ENCODE results near the gene R3HDML.

DNA sequence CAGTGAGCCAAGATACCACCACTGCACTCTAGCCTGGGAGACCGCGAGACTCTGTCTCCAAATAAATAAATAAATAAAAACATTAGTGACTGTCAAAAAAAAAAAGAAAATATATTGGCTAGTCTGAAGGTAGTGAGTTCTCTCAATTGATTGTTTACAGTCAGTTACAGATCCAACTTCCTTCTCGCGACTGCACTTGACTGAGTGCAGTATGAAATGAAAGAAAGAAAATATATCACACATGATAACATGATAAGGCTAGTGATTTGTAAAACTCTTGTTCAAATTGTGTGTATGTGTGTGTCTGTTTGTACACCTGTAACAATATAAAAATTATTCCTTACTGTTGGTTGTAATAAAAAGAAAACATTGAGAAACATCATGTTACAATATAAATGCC is 7.9 kb downstream of the R3HDML start:
- TF ChIP-seq EZH2 (IDR thresholded peaks at IDR 0.05; ENCODE audit: borderline replicate concordance, low read length) = no peak
- TF ChIP-seq, protein P1, sequence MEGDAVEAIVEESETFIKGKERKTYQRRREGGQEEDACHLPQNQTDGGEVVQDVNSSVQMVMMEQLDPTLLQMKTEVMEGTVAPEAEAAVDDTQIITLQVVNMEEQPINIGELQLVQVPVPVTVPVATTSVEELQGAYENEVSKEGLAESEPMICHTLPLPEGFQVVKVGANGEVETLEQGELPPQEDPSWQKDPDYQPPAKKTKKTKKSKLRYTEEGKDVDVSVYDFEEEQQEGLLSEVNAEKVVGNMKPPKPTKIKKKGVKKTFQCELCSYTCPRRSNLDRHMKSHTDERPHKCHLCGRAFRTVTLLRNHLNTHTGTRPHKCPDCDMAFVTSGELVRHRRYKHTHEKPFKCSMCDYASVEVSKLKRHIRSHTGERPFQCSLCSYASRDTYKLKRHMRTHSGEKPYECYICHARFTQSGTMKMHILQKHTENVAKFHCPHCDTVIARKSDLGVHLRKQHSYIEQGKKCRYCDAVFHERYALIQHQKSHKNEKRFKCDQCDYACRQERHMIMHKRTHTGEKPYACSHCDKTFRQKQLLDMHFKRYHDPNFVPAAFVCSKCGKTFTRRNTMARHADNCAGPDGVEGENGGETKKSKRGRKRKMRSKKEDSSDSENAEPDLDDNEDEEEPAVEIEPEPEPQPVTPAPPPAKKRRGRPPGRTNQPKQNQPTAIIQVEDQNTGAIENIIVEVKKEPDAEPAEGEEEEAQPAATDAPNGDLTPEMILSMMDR (IDR thresholded peaks at IDR 0.05; ENCODE audit: low read length) = no peak
